Sigmoid colon (tissue), 4 donors: ENCODE data around the gene HUS1B.

Source experiments
- CTCF ChIP-seq, 4 experiments: fragments of 450-650 bp in 3 of 4; fragments of 200-600 bp in 1 of 4; IDR thresholded peaks; one replicate each; pipeline ENCODE4 v1.5.1; 2016 to 2019; ENCODE audit warnings: antibody characterized with exemption in 4 of 4, mild to moderate bottlenecking in 3 of 4, moderate library complexity in 2 of 4
- EP300 ChIP-seq, 4 donors: sonication (generic); formaldehyde crosslinking; IDR thresholded peaks; one replicate each; pipeline ENCODE4 v1.6.1; 2017; ENCODE audit warnings: antibody characterized with exemption in 4 of 4
- POLR2A ChIP-seq, 2 donors: fragments of 450-650 bp; IDR thresholded peaks; one replicate each; pipeline ENCODE4 v1.6.1; 2016; ENCODE audit warnings: antibody characterized with exemption in 2 of 2, mild to moderate bottlenecking in 2 of 2, moderate library complexity in 2 of 2

- TF ChIP-seq CTCF (IDR thresholded peaks at IDR 0.05) (no peak), EP300 (IDR thresholded peaks at IDR 0.05) (no peak), POLR2A (IDR thresholded peaks at IDR 0.05) (no peak)
Measured at GRCh38 chr6:611928-612327, 45.0 kb downstream of the HUS1B start.
